ENCODE results near the gene GNRH2.

GNRH2 gene

GRCh38 chr20:3093861-3094361 lies 50.5 kb downstream of the GNRH2 start:
- Histone ChIP-seq H3K36me3 (ENCODE audit: control insufficient read depth in 2 of 2, insufficient read depth in 1 of 2, low read length in 2 of 2) (no peaks in the 10 kb centered on the region), H3K4me1 (ENCODE audit: control insufficient read depth, insufficient read depth, low read length) (no peaks in the 10 kb centered on the region), H3K27ac (ENCODE audit: extremely low read depth, low read depth, low read length) (no peak overlapping the region), H3K9me3 (ENCODE audit: control insufficient read depth, insufficient read depth, low read depth, low read length) (no peaks in the 10 kb centered on the region), H3K4me3 (ENCODE audit: low read depth, low read length) (no peak overlapping the region)
- POLR2A ChIA-PET: interaction anchor here (0.5 kb wide), 1 partner anchor 51 kb away, joined by 4 read pairs; no protein-coding TSS in a partner anchor
- TF ChIP-seq ZNF274 (IDR thresholded peaks at IDR 0.05; ENCODE audit: low read length) (no peak), ZNF274 (tag by site-specific recombination; IDR thresholded peaks at IDR 0.05; ENCODE audit: borderline replicate concordance) (no peak), ZBTB11 (tag by site-specific recombination; conservative IDR thresholded peaks at IDR 0.05; ENCODE audit: low read depth) (no peak), GLIS2 (tag by site-specific recombination; IDR thresholded peaks at IDR 0.05) (no peak), ZNF37A (tag by site-specific recombination; IDR thresholded peaks at IDR 0.05) (no peak), ZSCAN30 (tag by site-specific recombination; IDR thresholded peaks at IDR 0.05) (no peak), ZNF16 (tag by site-specific recombination; IDR thresholded peaks at IDR 0.05; ENCODE audit: low read depth) (no peak), ZNF624 (tag by site-specific recombination; IDR thresholded peaks at IDR 0.05) (no peak), ZNF394 (tag by site-specific recombination; IDR thresholded peaks at IDR 0.05; ENCODE audit: borderline replicate concordance) (peak; percentile 46; the same call in 1 of the 2 replicates)
- CTCF ChIA-PET: no interaction called here

GRCh38 chr20:3094848-3095629 lies 51.6 kb downstream of the GNRH2 start:
- Histone ChIP-seq H3K4me1 (ENCODE audit: control insufficient read depth, insufficient read depth, low read length) (no peaks in the 10 kb centered on the region), H3K4me3 (ENCODE audit: low read depth, low read length) (no peak overlapping the region), H3K9me3 (ENCODE audit: control insufficient read depth, insufficient read depth, low read depth, low read length) (no peaks in the 10 kb centered on the region), H3K36me3 (ENCODE audit: control insufficient read depth in 2 of 2, insufficient read depth in 1 of 2, low read length in 2 of 2) (no peaks in the 10 kb centered on the region), H3K27ac (ENCODE audit: extremely low read depth, low read depth, low read length) (no peak overlapping the region)
- ChIA-PET CTCF (interaction anchor here (0.6 to 1.1 kb wide), 5 partner anchors 10 to 1398 kb away, joined by 3 to 4 read pairs (median 3); no protein-coding TSS in a partner anchor), POLR2A (no interaction called here)
- TF ChIP-seq ZNF16 (tag by site-specific recombination; IDR thresholded peaks at IDR 0.05; ENCODE audit: low read depth) (0 out of 2 replicates have a peak, but pooled peaks have one; percentile 18), ZNF19 (tag by site-specific recombination; IDR thresholded peaks at IDR 0.05; ENCODE audit: low read depth) (no peak)

Data from HEK293 (cell line).